Measurements from ENCODE around the gene TRAP1. TPM values are rescaled to one million over a fixed set of nuclear protein-coding genes. Genes with fewer than 3 reads are reported as not detected.
"Not testable (repeated sequence)": the region's sequence is repeated elsewhere in the genome, so short reads cannot be mapped to it uniquely, and the experiment has no call there.

The TRAP1 gene
- total RNA-seq, 1 donor from 2014 or later, result 94.3 TPM

DNA sequence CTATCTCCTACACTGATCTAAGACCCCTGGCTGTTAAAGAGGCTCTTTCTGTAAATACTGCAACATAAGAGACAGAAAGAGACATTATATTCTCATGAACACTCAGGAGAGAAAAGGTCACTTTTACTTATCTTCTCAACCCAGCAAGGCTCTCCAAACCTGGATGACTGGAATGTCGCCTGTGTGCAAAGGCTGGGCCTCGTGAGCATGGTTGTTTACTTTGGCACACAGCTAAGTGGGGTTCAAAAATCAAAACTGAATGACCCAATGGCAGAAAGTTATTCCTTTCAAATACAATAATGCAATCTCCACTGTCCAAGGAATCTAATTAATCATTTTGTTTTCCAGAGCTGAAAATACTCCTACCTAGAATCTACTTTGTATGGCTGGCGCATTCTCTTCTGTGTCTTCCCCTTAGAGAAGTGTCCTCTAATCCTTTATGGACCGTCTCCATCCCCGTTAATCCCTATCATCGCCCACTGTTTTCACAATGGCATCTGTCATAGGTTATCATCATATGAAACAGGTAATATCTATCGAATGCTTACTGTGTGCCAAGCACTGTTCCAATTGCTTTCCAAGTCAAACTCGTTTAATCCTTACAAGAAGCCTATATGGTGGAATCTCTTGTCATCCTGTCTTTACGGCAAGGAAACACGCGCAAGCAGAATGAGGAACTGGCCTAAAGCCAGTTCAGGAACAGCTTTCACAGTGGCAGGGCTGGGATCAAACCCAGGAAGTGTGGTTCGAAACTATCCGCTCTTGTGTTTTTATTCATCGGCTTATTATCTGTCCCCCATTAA, 107.2 kb downstream of the TRAP1 start:
- no peaks in the 10 kb centered on the region for H3K27me3 ChIP-seq (ENCODE audit: control insufficient read depth, insufficient read depth, low read length)
- no peak for TF ChIP-seq CTCF (IDR thresholded peaks at IDR 0.05; ENCODE audit: insufficient read depth, low read length, poor library complexity, severe bottlenecking)
- no peak overlapping the region for H3K4me3 ChIP-seq (ENCODE audit: low read depth, low read length)
- H3K36me3 ChIP-seq (ENCODE audit: control insufficient read depth, insufficient read depth, low read length), result no peaks in the 10 kb centered on the region
- no peak for DNase-seq (ENCODE audit: low read depth)

DNA sequence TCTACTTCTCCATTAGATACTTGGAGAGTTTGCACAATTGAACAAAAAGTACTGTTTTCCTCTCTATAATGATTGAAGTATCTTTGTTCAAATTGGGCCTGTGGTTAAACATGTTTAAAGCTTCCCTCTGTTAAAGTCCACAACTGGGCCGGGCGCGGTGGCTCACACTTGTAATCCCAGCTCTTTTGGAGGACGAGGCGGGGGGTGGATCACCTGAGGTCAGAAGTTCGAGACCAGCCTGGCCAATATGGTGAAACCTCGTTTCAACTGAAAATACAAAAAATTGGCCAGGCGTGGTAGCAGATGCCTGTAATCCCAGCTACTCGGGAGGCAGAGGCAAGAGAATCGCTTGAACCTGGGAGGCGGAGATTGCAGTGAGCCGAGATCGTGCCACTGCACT, 108.3 kb downstream of the TRAP1 start:
- not testable (repeated sequence) for DNase-seq (ENCODE audit: low read depth); H3K27me3 ChIP-seq (ENCODE audit: control insufficient read depth, insufficient read depth, low read length); H3K4me3 ChIP-seq (ENCODE audit: low read depth, low read length); H3K36me3 ChIP-seq (ENCODE audit: control insufficient read depth, insufficient read depth, low read length)

- no peak for TF ChIP-seq CTCF (IDR thresholded peaks at IDR 0.05; ENCODE audit: insufficient read depth, low read length, poor library complexity, severe bottlenecking)
- H3K4me3 ChIP-seq (ENCODE audit: low read depth, low read length), result no peak overlapping the region
- no peaks in the 10 kb centered on the region for H3K27me3 ChIP-seq (ENCODE audit: control insufficient read depth, insufficient read depth, low read length)
- no peak for DNase-seq (ENCODE audit: low read depth)
- H3K36me3 ChIP-seq (ENCODE audit: control insufficient read depth, insufficient read depth, low read length), result no peaks in the 10 kb centered on the region
Observed at GRCh38 chr16:3608069-3608468, 109.3 kb downstream of the TRAP1 start.

Other genes with a start within 250 kb of the TRAP1 start
- not detected in 2 replicates for gene C16orf90, start 222.0 kb downstream of the TRAP1 start, total RNA-seq
- gene CLUAP1, start 216.5 kb downstream of the TRAP1 start, total RNA-seq, result 20.6 and 20.9 TPM in 2 replicates
- gene NLRC3, start 140.1 kb downstream of the TRAP1 start, total RNA-seq, result 0.04 TPM in 1 of 2 replicates, not detected in the other
- gene SLX4, start 105.9 kb downstream of the TRAP1 start, total RNA-seq, result 6.4 and 7.7 TPM in 2 replicates
- gene DNASE1, start 62.8 kb downstream of the TRAP1 start, total RNA-seq, result 13.4 and 18.6 TPM in 2 replicates
- gene CREBBP, start 163.2 kb upstream of the TRAP1 start, total RNA-seq, result 31.4 and 33.2 TPM in 2 replicates

Measured in kidney epithelial cell (primary cell).